ENCODE results near the gene NFAM1.

DNA sequence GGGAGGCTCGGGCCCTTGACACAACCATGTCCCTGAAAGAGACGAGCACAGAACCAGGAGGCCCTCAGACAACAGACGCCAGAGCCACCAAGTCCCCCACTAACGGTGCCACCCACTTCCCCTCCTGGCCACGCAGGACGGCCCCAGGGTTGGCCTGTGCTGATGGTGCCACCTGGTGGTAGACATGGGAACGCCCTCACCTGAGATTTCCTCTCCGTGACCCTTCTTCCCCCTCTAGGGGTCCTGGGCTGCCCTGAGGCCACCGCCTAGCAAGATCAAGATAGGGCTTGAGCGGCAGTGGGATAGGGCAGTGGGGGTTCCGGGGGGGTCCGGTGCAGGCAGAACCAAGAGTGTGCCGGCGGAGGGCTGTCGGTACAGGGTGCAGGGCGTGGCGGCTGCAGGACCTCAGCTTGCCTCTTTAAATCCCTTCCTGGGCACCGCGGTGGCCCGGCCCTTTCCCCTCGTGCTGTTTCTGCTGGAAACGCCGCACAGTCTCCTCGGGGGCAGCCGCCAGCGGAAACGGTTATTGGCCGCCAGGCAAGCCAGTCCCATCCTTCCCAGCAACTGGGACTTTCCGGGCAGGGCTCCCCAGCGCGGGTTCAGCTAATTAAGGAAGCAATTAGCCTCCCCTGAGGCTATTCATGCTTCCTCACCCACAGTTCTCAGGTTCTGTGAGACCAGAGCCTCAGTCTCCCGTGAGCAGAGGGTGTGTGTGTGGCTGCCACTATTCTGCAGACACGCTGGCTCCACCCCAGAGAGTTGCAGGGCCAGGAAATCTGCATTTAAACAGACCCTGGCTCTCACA lies 5.5 kb upstream of the NFAM1 start:
- TF ChIP-seq CTCF (IDR thresholded peaks at IDR 0.05; ENCODE audit: extremely low read depth in 1 of 2, insufficient read depth in 1 of 2, low read depth in 1 of 2, low read length in 2 of 2): peak; percentile 87 to 93
- TF ChIP-seq POLR2A (IDR thresholded peaks at IDR 0.05; ENCODE audit: low read depth, low read length): no peak

All from endothelial cell of umbilical vein (primary cell).